Fibroblast of lung (primary cell): ENCODE measurements around the gene DOCK3. TPM values are rescaled to one million over a fixed set of nuclear protein-coding genes. Genes with fewer than 3 reads are reported as not detected.

Experiments
- DNase-seq, 2 donors: peaks; one replicate each; pipeline versions ENCODE4 v3.0.0 to v3.0.0-alpha.2; 2010; ENCODE audit warnings: low read depth in 2 of 2
- H2AFZ ChIP-seq: 2 replicates; pipeline ENCODE4 v1.5.1; 2012; ENCODE audit warnings: low read length, control low read depth, inconsistent platforms
- H3K27ac ChIP-seq: 2 replicates; pipeline ENCODE4 v1.5.1; 2011; ENCODE audit warnings: low read length, control low read depth; ENCODE audit not compliant: insufficient read depth
- H3K27me3 ChIP-seq: 2 replicates; pipeline ENCODE4 v1.5.1; 2011; ENCODE audit warnings: mild to moderate bottlenecking, low read length; ENCODE audit not compliant: control insufficient read depth, insufficient read depth
- H3K36me3 ChIP-seq: 2 replicates; pipeline ENCODE4 v1.5.1; 2011; ENCODE audit warnings: low read length; ENCODE audit not compliant: control insufficient read depth, insufficient read depth
- H3K4me1 ChIP-seq: 2 replicates; pipeline ENCODE4 v1.5.1; 2011; ENCODE audit warnings: low read length; ENCODE audit not compliant: control insufficient read depth, insufficient read depth; ENCODE audit errors: extremely low read depth
- H3K4me2 ChIP-seq: 2 replicates; pipeline ENCODE4 v1.5.1; 2011; ENCODE audit warnings: low read length, control low read depth; ENCODE audit not compliant: insufficient read depth; ENCODE audit errors: extremely low read depth
- H3K4me3 ChIP-seq, 4 experiments: fragments of 200-600 bp in 1 of 4; sonication (generic) in 1 of 4; replicated peaks in 1 of 4; 2 replicates each; pipeline ENCODE4 v1.5.1; 2011 to 2016; ENCODE audit warnings: low read length in 4 of 4, low read depth in 3 of 4, mild to moderate bottlenecking in 3 of 4, control low read depth in 2 of 4, inconsistent platforms in 1 of 4, mixed read lengths in 1 of 4; ENCODE audit not compliant: insufficient read depth in 1 of 4; ENCODE audit errors: control extremely low read depth in 1 of 4
- H3K79me2 ChIP-seq: 2 replicates; pipeline ENCODE4 v1.5.1; 2012; ENCODE audit warnings: mild to moderate bottlenecking, low read length, inconsistent platforms; ENCODE audit not compliant: control insufficient read depth, insufficient read depth
- H3K9ac ChIP-seq: 2 replicates; pipeline ENCODE4 v1.5.1; 2011; ENCODE audit warnings: mild to moderate bottlenecking, low read length, control low read depth; ENCODE audit not compliant: insufficient read depth
- H3K9me3 ChIP-seq: 2 replicates; pipeline ENCODE4 v1.5.1; 2012; ENCODE audit warnings: low read depth, low read length; ENCODE audit not compliant: control insufficient read depth, insufficient read depth
- H4K20me1 ChIP-seq: 2 replicates; pipeline ENCODE4 v1.5.1; 2011; ENCODE audit warnings: low read length; ENCODE audit not compliant: control insufficient read depth, insufficient read depth; ENCODE audit errors: extremely low read depth
- EZH2 ChIP-seq: IDR thresholded peaks from 2 replicates; pipeline ENCODE4 v1.5.1; 2012; ENCODE audit warnings: low read length, control low read depth, mild to moderate bottlenecking; ENCODE audit errors: missing control alignments
- polyA minus RNA-seq: library from RNA; depleted of rRNA, polyadenylated mRNA; stranded (reverse); fragments of >200 nt; gene quantifications from 2 replicates; pipeline ENCODE4 v1.2.3, GENCODE V29; 2011; ENCODE audit warnings: low replicate concordance
- polyA plus RNA-seq, 2 donors: library from polyadenylated mRNA; depleted of rRNA in 1 of 2; stranded (reverse) in 1 of 2; unstranded in 1 of 2; fragments of >200 nt; gene quantifications; 2 replicates each; pipeline ENCODE4 v1.2.1, GENCODE V29; 2011 to 2012; ENCODE audit warnings: missing spikeins in 1 of 2
- total RNA-seq: library from RNA; depleted of rRNA; stranded (reverse); fragments of >200 nt; gene quantifications from 2 replicates; pipeline ENCODE4 v1.2.1, GENCODE V29; 2014
- TF ChIP-seq, protein P1 (sequence below), 2 donors: IDR thresholded peaks in 1 of 2; conservative IDR thresholded peaks in 1 of 2; 1 replicate in 1 of 2; 2 replicates in 1 of 2; pipeline ENCODE4 v1.5.1; 2011 to 2012; ENCODE audit warnings: low read length in 2 of 2, control low read depth in 1 of 2, inconsistent platforms in 1 of 2, low read depth in 1 of 2, mild to moderate bottlenecking in 1 of 2

The DOCK3 gene
- total RNA-seq (0.17 and 0.26 TPM in 2 replicates), polyA plus RNA-seq (0.07 TPM in 2 replicates), polyA minus RNA-seq (0.07 and 0.31 TPM in 2 replicates)
- 0.13 and 0.21 TPM in 2 replicates for polyA plus RNA-seq (2012)

GRCh38 chr3:50674349-50675178, at the start of gene DOCK3:
DOCK3 (plus strand) TSS chr3:50674927; CDS start chr3:50675264, 337 bp downstream.
- no peak within 1 kb of the TSS for H3K27ac ChIP-seq
- H3K4me1 ChIP-seq = peaks cover 2% of the 10 kb centered on the region
- no peaks in the 10 kb centered on the region for H3K79me2 ChIP-seq
- H3K9me3 ChIP-seq = no peaks in the 10 kb centered on the region
- no peaks in the 10 kb centered on the region for H4K20me1 ChIP-seq
- DNase-seq = peak; percentile 40 to 48
- H3K4me2 ChIP-seq = peak within 1 kb of the TSS; percentile 50
- no peak within 1 kb of the TSS for H2AFZ ChIP-seq
- peaks cover 36% of the 10 kb centered on the region for H3K27me3 ChIP-seq
- TF ChIP-seq, protein P1, sequence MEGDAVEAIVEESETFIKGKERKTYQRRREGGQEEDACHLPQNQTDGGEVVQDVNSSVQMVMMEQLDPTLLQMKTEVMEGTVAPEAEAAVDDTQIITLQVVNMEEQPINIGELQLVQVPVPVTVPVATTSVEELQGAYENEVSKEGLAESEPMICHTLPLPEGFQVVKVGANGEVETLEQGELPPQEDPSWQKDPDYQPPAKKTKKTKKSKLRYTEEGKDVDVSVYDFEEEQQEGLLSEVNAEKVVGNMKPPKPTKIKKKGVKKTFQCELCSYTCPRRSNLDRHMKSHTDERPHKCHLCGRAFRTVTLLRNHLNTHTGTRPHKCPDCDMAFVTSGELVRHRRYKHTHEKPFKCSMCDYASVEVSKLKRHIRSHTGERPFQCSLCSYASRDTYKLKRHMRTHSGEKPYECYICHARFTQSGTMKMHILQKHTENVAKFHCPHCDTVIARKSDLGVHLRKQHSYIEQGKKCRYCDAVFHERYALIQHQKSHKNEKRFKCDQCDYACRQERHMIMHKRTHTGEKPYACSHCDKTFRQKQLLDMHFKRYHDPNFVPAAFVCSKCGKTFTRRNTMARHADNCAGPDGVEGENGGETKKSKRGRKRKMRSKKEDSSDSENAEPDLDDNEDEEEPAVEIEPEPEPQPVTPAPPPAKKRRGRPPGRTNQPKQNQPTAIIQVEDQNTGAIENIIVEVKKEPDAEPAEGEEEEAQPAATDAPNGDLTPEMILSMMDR (conservative IDR thresholded peaks at IDR 0.05 in 1 of 2, IDR thresholded peaks at IDR 0.05 in 1 of 2; ENCODE audit: low read depth in 1 of 2, low read length in 2 of 2) = no peak
- TF ChIP-seq EZH2 = no peak
- H3K4me3 ChIP-seq = peak within 1 kb of the TSS in 2 of 4 experiments; percentile 36 to 44
- no peaks in the 10 kb centered on the region for H3K36me3 ChIP-seq
- no peak within 1 kb of the TSS for H3K9ac ChIP-seq

DNA sequence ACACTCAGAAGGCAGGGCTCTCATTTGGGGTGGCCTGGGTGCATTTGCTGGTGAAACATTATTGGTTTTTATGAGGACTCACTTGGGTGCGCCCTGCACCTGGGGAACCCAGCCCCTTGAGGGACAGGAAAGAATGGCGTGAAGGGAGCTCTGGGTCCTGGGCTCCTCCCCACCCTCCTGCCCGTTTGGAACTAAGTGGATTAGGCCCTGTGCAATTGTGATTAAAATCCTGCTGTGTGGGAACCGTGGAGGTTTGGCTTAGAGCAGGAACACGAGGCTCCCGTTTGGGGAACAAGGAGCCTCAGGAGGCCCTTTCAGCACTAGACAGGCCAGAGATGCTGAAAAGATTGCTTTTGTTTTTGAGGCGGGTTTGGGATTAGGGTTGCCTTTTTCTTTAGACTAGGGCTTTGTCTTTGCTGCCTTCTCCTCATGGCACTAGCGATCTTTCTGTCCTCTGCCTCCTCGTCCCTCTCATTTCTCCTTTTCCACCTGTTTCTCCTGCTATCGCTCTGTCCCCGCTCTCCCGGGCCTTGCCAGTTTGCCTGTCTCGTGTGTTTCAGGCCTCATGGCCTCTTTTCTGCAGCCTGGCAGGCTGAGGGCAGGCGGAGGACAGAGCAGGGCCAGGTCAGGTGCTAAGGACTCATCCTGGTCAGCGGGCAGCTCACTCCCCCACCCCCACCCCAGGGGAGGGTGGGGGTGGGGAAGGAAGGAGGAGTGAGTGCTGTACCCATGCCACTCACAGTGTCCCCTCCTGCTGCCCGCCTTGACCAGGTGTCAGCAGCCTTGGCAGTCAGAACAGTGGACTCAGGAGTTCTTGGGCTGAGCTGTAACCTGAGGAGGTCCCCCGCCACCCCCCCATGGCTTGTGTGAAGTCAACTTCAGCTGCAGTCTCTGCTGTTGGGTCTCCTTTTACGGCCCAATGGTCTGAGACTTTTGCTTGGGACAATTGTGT, 49.2 kb upstream of the DOCK3 start:
- H3K4me3 ChIP-seq = no peak overlapping the region
- no peaks in the 10 kb centered on the region for H3K36me3 ChIP-seq
- no peak overlapping the region for H3K9ac ChIP-seq
- no peak overlapping the region for H3K27ac ChIP-seq
- TF ChIP-seq, protein P1 (conservative IDR thresholded peaks at IDR 0.05 in 1 of 2, IDR thresholded peaks at IDR 0.05 in 1 of 2; ENCODE audit: low read depth in 1 of 2, low read length in 2 of 2) = no peak
- no peak for TF ChIP-seq EZH2
- no peak overlapping the region for H2AFZ ChIP-seq
- no peak overlapping the region for H3K4me2 ChIP-seq
- H3K79me2 ChIP-seq = no peaks in the 10 kb centered on the region
- H3K4me1 ChIP-seq = peaks cover 8% of the 10 kb centered on the region
- H3K27me3 ChIP-seq = no peaks in the 10 kb centered on the region
- no peak for DNase-seq
- H3K9me3 ChIP-seq = no peaks in the 10 kb centered on the region
- no peaks in the 10 kb centered on the region for H4K20me1 ChIP-seq

DNA sequence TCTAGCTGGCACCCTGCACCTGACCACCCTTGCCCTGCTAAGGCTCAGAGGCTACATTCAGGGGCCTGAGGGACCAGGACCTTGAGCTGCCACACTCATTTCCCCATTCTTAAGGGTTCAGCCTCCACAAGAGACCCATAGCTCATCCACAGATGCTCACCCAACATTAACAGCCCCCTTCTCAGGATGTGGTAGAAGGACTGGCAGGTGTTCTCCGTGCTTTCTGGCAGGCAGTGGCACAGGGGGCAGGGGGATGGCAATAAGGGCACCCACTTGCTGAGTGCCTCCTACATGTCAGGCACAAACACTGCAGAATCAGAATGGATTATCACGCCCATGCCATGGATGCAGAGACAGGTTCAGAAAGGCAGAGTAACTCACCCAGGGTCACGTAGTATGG, 48.3 kb upstream of the DOCK3 start:
- Histone ChIP-seq H3K9me3 (no peaks in the 10 kb centered on the region), H3K27me3 (no peaks in the 10 kb centered on the region), H3K79me2 (no peaks in the 10 kb centered on the region), H3K27ac (no peak overlapping the region), H3K4me3 (no peak overlapping the region), H3K4me1 (peaks cover 8% of the 10 kb centered on the region), H3K9ac (no peak overlapping the region), H4K20me1 (no peaks in the 10 kb centered on the region), H3K36me3 (no peaks in the 10 kb centered on the region), H3K4me2 (no peak overlapping the region), H2AFZ (no peak overlapping the region)
- no peak for DNase-seq
- TF ChIP-seq, protein P1 (conservative IDR thresholded peaks at IDR 0.05 in 1 of 2, IDR thresholded peaks at IDR 0.05 in 1 of 2; ENCODE audit: low read depth in 1 of 2, low read length in 2 of 2) = no peak
- no peak for TF ChIP-seq EZH2
